CD4-positive, CD25-positive, alpha-beta regulatory T cell (primary cell): Measurements from ENCODE around the gene A4GNT. TPM values are rescaled to one million over a fixed set of nuclear protein-coding genes. Genes with fewer than 3 reads are reported as not detected.
"Not testable (repeated sequence)": the region's sequence is repeated elsewhere in the genome, so short reads cannot be mapped to it uniquely, and the experiment has no call there.

Experiments
- ATAC-seq, 2 donors: fragments of 150-1000 bp; cut with Tn5 transposase; one replicate each; pipeline ENCODE4 v1.10.0; 2021; ENCODE audit warnings: low read depth in 2 of 2, moderate number of reproducible peaks in 2 of 2, moderate library complexity in 1 of 2
- DNase-seq, 3 donors: peaks; one replicate each; pipeline versions ENCODE4 v3.0.0 to v3.0.0-alpha.2; 2012 to 2022; ENCODE audit warnings: mixed read lengths in 1 of 3
- H3K27ac ChIP-seq: one replicate; pipeline ENCODE4 v1.7.0; 2013; ENCODE audit warnings: mild to moderate bottlenecking, low read length; ENCODE audit not compliant: insufficient read depth, poor library complexity, severe bottlenecking
- H3K27me3 ChIP-seq: one replicate; pipeline ENCODE4 v1.7.0; 2013; ENCODE audit warnings: low read length; ENCODE audit not compliant: control insufficient read depth, insufficient read depth
- H3K36me3 ChIP-seq: one replicate; pipeline ENCODE4 v1.7.0; 2013; ENCODE audit warnings: mild to moderate bottlenecking, low read length, moderate library complexity; ENCODE audit not compliant: control insufficient read depth, insufficient read depth
- H3K4me1 ChIP-seq: 2 replicates; pipeline ENCODE4 v1.7.0; 2013; ENCODE audit warnings: mild to moderate bottlenecking, low read length; ENCODE audit not compliant: insufficient read depth, control insufficient read depth, poor library complexity, severe bottlenecking
- H3K4me3 ChIP-seq: one replicate; pipeline ENCODE4 v1.7.0; 2013; ENCODE audit warnings: low read depth, mild to moderate bottlenecking, low read length, moderate library complexity
- H3K9me3 ChIP-seq, 2 experiments: 1 replicate in 1 of 2; 2 replicates in 1 of 2; pipeline ENCODE4 v1.7.0; 2013; ENCODE audit warnings: low read length in 2 of 2, mild to moderate bottlenecking in 1 of 2, moderate library complexity in 1 of 2; ENCODE audit not compliant: control insufficient read depth in 2 of 2
- H3K27ac Mint-ChIP-seq, 3 donors: one replicate each; pipeline ENCODE4 v1.8.0; 2020 to 2022; ENCODE audit warnings: mild to moderate bottlenecking in 3 of 3, mixed read lengths in 3 of 3, moderate library complexity in 2 of 3
- H3K27me3 Mint-ChIP-seq: one replicate; pipeline ENCODE4 v1.8.0; 2022; ENCODE audit warnings: mild to moderate bottlenecking, mixed read lengths
- H3K36me3 Mint-ChIP-seq: one replicate; pipeline ENCODE4 v1.8.0; 2020; ENCODE audit warnings: mixed read lengths
- H3K4me1 Mint-ChIP-seq, 4 donors: one replicate each; pipeline ENCODE4 v1.8.0; 2020 to 2022; ENCODE audit warnings: mixed read lengths in 4 of 4, mild to moderate bottlenecking in 1 of 4
- H3K4me3 Mint-ChIP-seq, 4 donors: one replicate each; pipeline ENCODE4 v1.8.0; 2020 to 2022; ENCODE audit warnings: mild to moderate bottlenecking in 4 of 4, mixed read lengths in 4 of 4, moderate library complexity in 3 of 4
- H3K9me3 Mint-ChIP-seq, 7 donors: one replicate each; pipeline ENCODE4 v1.8.0; 2020 to 2022; ENCODE audit warnings: mixed read lengths in 7 of 7, mild to moderate bottlenecking in 3 of 7, moderate library complexity in 2 of 7
- polyA plus RNA-seq, 4 donors: library from polyadenylated mRNA; unstranded; fragments of 300-500 nt; fragmentation: Illumina TruSeq; gene quantifications; one replicate each; pipeline ENCODE4 v1.2.3, GENCODE V29; 2021
- total RNA-seq: library from RNA; stranded (reverse); gene quantifications from one replicate; pipeline ENCODE4 v1.2.3, GENCODE V29; 2022

Gene A4GNT
- total and polyA plus RNA-seq, 5 donors from 2014 or later, result not detected

- no peaks in the 10 kb centered on the region for H3K9me3 ChIP-seq
- H3K9me3 Mint-ChIP-seq, result peaks cover 0 to 5% (median 0%) of the 10 kb centered on the region in 7 donors
- H3K4me1 ChIP-seq, result peaks cover 11% of the 10 kb centered on the region
- H3K27me3 ChIP-seq, result peaks cover 11% of the 10 kb centered on the region
- H3K4me3 ChIP-seq, result no peak within 1 kb of the TSS
- peak; percentile 61 to 72 for ATAC-seq
- peak in 1 of 3 donors; percentile 30 for DNase-seq
- H3K27me3 Mint-ChIP-seq, result peaks cover 69% of the 10 kb centered on the region
- H3K4me3 Mint-ChIP-seq, result peak within 1 kb of the TSS; percentile 9 to 77 (median 62)
- H3K27ac Mint-ChIP-seq, result no peak within 1 kb of the TSS
- no peaks in the 10 kb centered on the region for H3K36me3 ChIP-seq
- H3K36me3 Mint-ChIP-seq, result no peaks in the 10 kb centered on the region
- H3K27ac ChIP-seq, result no peak within 1 kb of the TSS
- H3K4me1 Mint-ChIP-seq, result peaks cover 0 to 13% (median under 1%) of the 10 kb centered on the region in 4 donors
These were observed 16.9 kb downstream of the A4GNT start, which contains the start of gene DZIP1L for GRCh38 chr3:138114988-138115971. Gene DZIP1L, minus strand, starts transcription at chr3:138115608. Its CDS starts 11,637 bp downstream, at chr3:138103971.

- no peak for ATAC-seq
- peaks cover 70% of the 10 kb centered on the region for H3K27me3 Mint-ChIP-seq
These were observed 17.7 kb downstream of the A4GNT start for GRCh38 chr3:138114431-138114918.

GRCh38 chr3:138113326-138113725 lies 18.9 kb downstream of the A4GNT start:
- Mint-ChIP-seq H3K4me1 (peaks cover 0 to 13% (median under 1%) of the 10 kb centered on the region in 4 donors), H3K27ac (no peak overlapping the region), H3K27me3 (peaks cover 66% of the 10 kb centered on the region), H3K9me3 (peaks cover 0 to 5% (median 0%) of the 10 kb centered on the region in 7 donors), H3K36me3 (no peaks in the 10 kb centered on the region), H3K4me3 (no peak overlapping the region)
- H3K27ac ChIP-seq, result no peak overlapping the region
- H3K9me3 ChIP-seq, result no peaks in the 10 kb centered on the region
- H3K4me3 ChIP-seq, result no peak overlapping the region
- no peak for DNase-seq
- peaks cover 11% of the 10 kb centered on the region for H3K4me1 ChIP-seq
- peaks cover 11% of the 10 kb centered on the region for H3K27me3 ChIP-seq
- no peaks in the 10 kb centered on the region for H3K36me3 ChIP-seq
- ATAC-seq, result no peak

More at GRCh38 chr3:138114431-138114918, 17.7 kb downstream of the A4GNT start:
- Mint-ChIP-seq H3K9me3 (peaks cover 0 to 5% (median 0%) of the 10 kb centered on the region in 7 donors), H3K4me1 (peaks cover 0 to 13% (median under 1%) of the 10 kb centered on the region in 4 donors), H3K36me3 (no peaks in the 10 kb centered on the region), H3K4me3 (peak overlapping the region in 2 of 4 donors; percentile 63 to 74), H3K27ac (no peak overlapping the region)
- no peak for DNase-seq
- H3K36me3 ChIP-seq, result no peaks in the 10 kb centered on the region
- peaks cover 11% of the 10 kb centered on the region for H3K4me1 ChIP-seq
- H3K9me3 ChIP-seq, result no peaks in the 10 kb centered on the region
- peaks cover 11% of the 10 kb centered on the region for H3K27me3 ChIP-seq
- no peak overlapping the region for H3K4me3 ChIP-seq
- no peak overlapping the region for H3K27ac ChIP-seq

GRCh38 chr3:138112362-138112761 lies 19.8 kb downstream of the A4GNT start:
- peaks cover 56% of the 10 kb centered on the region for H3K27me3 Mint-ChIP-seq
- peaks cover 0 to 13% (median under 1%) of the 10 kb centered on the region in 4 donors for H3K4me1 Mint-ChIP-seq

GRCh38 chr3:138105598-138105997 lies 26.6 kb downstream of the A4GNT start:
- no peak overlapping the region for H3K4me3 ChIP-seq
- ATAC-seq (no peak), DNase-seq (no peak)
- H3K27ac Mint-ChIP-seq, result no peak overlapping the region
- H3K27me3 ChIP-seq, result no peaks in the 10 kb centered on the region
- H3K4me1 ChIP-seq, result no peaks in the 10 kb centered on the region
- H3K36me3 ChIP-seq, result no peaks in the 10 kb centered on the region
- H3K36me3 Mint-ChIP-seq, result no peaks in the 10 kb centered on the region
- H3K4me3 Mint-ChIP-seq, result no peak overlapping the region
- H3K27ac ChIP-seq, result no peak overlapping the region
- H3K9me3 ChIP-seq, result no peaks in the 10 kb centered on the region
- H3K9me3 Mint-ChIP-seq, result no peaks in the 10 kb centered on the region
- H3K4me1 Mint-ChIP-seq, result no peaks in the 10 kb centered on the region
- peaks cover 15% of the 10 kb centered on the region for H3K27me3 Mint-ChIP-seq

More at GRCh38 chr3:138112362-138112761, 19.8 kb downstream of the A4GNT start:
- H3K9me3 ChIP-seq, result no peaks in the 10 kb centered on the region
- H3K4me3 Mint-ChIP-seq, result no peak overlapping the region
- no peaks in the 10 kb centered on the region for H3K36me3 ChIP-seq
- H3K4me1 ChIP-seq, result peaks cover 11% of the 10 kb centered on the region
- H3K36me3 Mint-ChIP-seq, result no peaks in the 10 kb centered on the region
- no peak overlapping the region for H3K27ac ChIP-seq
- no peak overlapping the region for H3K4me3 ChIP-seq
- peaks cover 11% of the 10 kb centered on the region for H3K27me3 ChIP-seq
- DNase-seq (no peak), ATAC-seq (no peak)
- peaks cover 0 to 5% (median 0%) of the 10 kb centered on the region in 7 donors for H3K9me3 Mint-ChIP-seq
- no peak overlapping the region for H3K27ac Mint-ChIP-seq

- H3K36me3 ChIP-seq, result no peaks in the 10 kb centered on the region
- H3K4me1 Mint-ChIP-seq, result no peaks in the 10 kb centered on the region
- ATAC-seq, result no peak
- no peaks in the 10 kb centered on the region for H3K9me3 ChIP-seq
- no peaks in the 10 kb centered on the region for H3K27me3 Mint-ChIP-seq
- H3K9me3 Mint-ChIP-seq, result no peaks in the 10 kb centered on the region
- H3K4me3 ChIP-seq, result no peak overlapping the region
- no peaks in the 10 kb centered on the region for H3K4me1 ChIP-seq
- no peak overlapping the region for H3K27ac Mint-ChIP-seq
- DNase-seq, result no peak
- no peaks in the 10 kb centered on the region for H3K27me3 ChIP-seq
- no peak overlapping the region for H3K27ac ChIP-seq
- H3K36me3 Mint-ChIP-seq, result no peaks in the 10 kb centered on the region
- H3K4me3 Mint-ChIP-seq, result no peak overlapping the region
These were observed 28.7 kb downstream of the A4GNT start for GRCh38 chr3:138103466-138103865.

GRCh38 chr3:138101351-138101940 lies 30.7 kb downstream of the A4GNT start:
- DNase-seq, H3K9me3 Mint-ChIP-seq, H3K4me3 ChIP-seq, H3K4me1 Mint-ChIP-seq, H3K36me3 Mint-ChIP-seq, H3K9me3 ChIP-seq, H3K36me3 ChIP-seq, H3K27ac Mint-ChIP-seq, H3K27me3 Mint-ChIP-seq, H3K4me3 Mint-ChIP-seq, H3K4me1 ChIP-seq, H3K27me3 ChIP-seq, H3K27ac ChIP-seq, ATAC-seq: not testable (repeated sequence)
